RWPE2 (cell line): Measurements from ENCODE around the gene LPIN3.
A peak's percentile ranks its signal among the peaks of the same experiment; 100 is the strongest.

ENCODE experiments used
- ATAC-seq: fragments of 200-7000 bp; cut with Tn5 transposase; 3 replicates; pipeline ENCODE4 v1.9.1; 2021; ENCODE audit warnings: low read depth
- DNase-seq: peaks from one replicate; pipeline ENCODE4 v3.0.0-alpha.2; 2020; ENCODE audit warnings: low spot score
- H3K27ac ChIP-seq: fragments of 450-650 bp; 2 replicates; pipeline ENCODE4 v1.5.1; 2017; ENCODE audit warnings: mild to moderate bottlenecking; ENCODE audit not compliant: poor library complexity, severe bottlenecking
- H3K27me3 ChIP-seq: fragments of 250-450 bp; sonication (Bioruptor Pico); 2 replicates; pipeline ENCODE4 v1.5.1; 2021; ENCODE audit warnings: mild to moderate bottlenecking, moderate library complexity; ENCODE audit not compliant: insufficient read depth, poor library complexity, severe bottlenecking
- H3K36me3 ChIP-seq: fragments of 250-450 bp; sonication (Bioruptor Pico); 2 replicates; pipeline ENCODE4 v1.5.1; 2020; ENCODE audit warnings: low read depth, mild to moderate bottlenecking, moderate library complexity
- H3K4me1 ChIP-seq: fragments of 250-450 bp; sonication (Bioruptor Pico); 2 replicates; pipeline ENCODE4 v1.5.1; 2021; ENCODE audit warnings: mild to moderate bottlenecking, moderate library complexity; ENCODE audit not compliant: insufficient read depth, poor library complexity, severe bottlenecking
- H3K4me3 ChIP-seq: fragments of 250-450 bp; sonication (Bioruptor Pico); 2 replicates; pipeline ENCODE4 v1.5.1; 2021; ENCODE audit warnings: mild to moderate bottlenecking, moderate library complexity; ENCODE audit not compliant: severe bottlenecking
- H3K9me3 ChIP-seq: fragments of 250-450 bp; sonication (Bioruptor Pico); 2 replicates; pipeline ENCODE4 v1.5.1; 2021; ENCODE audit warnings: mild to moderate bottlenecking, moderate library complexity; ENCODE audit not compliant: severe bottlenecking
- TF ChIP-seq, protein P1 (sequence below): fragments of 450-650 bp; IDR thresholded peaks from one replicate; pipeline ENCODE4 v1.5.1; 2017; ENCODE audit warnings: mild to moderate bottlenecking, moderate library complexity; ENCODE audit not compliant: poor library complexity, severe bottlenecking

Gene LPIN3

DNA sequence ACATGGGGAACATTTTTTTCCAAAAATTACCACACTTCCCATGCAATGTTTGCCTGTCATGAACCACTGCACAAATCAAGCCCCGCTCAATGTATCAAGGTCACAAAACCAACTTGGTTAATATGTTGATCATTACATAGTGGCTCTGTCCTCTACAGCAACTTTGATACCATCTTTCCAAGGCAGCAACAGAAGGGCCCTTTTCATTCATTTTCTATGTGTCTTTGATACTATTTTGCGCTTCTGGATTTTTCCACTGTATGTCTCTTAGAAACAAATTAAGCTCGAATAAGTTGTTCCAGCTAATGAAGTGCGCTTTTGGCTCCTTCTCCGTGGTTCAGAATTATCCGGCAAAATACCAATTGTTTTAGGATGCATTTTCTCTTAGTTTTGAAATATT is 24.6 kb upstream of the LPIN3 start:
- H3K4me1 ChIP-seq, result peaks cover 22% of the 10 kb centered on the region
- DNase-seq, result no peak
- H3K4me3 ChIP-seq, result peak overlapping the region; percentile 79
- ATAC-seq, result no peak
- H3K9me3 ChIP-seq, result no peaks in the 10 kb centered on the region
- peaks cover 13% of the 10 kb centered on the region; the same call in 1 of the 2 replicates for H3K36me3 ChIP-seq
- no peaks in the 10 kb centered on the region for H3K27me3 ChIP-seq
- peak overlapping the region; percentile 94 for H3K27ac ChIP-seq
- TF ChIP-seq, protein P1, sequence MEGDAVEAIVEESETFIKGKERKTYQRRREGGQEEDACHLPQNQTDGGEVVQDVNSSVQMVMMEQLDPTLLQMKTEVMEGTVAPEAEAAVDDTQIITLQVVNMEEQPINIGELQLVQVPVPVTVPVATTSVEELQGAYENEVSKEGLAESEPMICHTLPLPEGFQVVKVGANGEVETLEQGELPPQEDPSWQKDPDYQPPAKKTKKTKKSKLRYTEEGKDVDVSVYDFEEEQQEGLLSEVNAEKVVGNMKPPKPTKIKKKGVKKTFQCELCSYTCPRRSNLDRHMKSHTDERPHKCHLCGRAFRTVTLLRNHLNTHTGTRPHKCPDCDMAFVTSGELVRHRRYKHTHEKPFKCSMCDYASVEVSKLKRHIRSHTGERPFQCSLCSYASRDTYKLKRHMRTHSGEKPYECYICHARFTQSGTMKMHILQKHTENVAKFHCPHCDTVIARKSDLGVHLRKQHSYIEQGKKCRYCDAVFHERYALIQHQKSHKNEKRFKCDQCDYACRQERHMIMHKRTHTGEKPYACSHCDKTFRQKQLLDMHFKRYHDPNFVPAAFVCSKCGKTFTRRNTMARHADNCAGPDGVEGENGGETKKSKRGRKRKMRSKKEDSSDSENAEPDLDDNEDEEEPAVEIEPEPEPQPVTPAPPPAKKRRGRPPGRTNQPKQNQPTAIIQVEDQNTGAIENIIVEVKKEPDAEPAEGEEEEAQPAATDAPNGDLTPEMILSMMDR, result no peak

DNA sequence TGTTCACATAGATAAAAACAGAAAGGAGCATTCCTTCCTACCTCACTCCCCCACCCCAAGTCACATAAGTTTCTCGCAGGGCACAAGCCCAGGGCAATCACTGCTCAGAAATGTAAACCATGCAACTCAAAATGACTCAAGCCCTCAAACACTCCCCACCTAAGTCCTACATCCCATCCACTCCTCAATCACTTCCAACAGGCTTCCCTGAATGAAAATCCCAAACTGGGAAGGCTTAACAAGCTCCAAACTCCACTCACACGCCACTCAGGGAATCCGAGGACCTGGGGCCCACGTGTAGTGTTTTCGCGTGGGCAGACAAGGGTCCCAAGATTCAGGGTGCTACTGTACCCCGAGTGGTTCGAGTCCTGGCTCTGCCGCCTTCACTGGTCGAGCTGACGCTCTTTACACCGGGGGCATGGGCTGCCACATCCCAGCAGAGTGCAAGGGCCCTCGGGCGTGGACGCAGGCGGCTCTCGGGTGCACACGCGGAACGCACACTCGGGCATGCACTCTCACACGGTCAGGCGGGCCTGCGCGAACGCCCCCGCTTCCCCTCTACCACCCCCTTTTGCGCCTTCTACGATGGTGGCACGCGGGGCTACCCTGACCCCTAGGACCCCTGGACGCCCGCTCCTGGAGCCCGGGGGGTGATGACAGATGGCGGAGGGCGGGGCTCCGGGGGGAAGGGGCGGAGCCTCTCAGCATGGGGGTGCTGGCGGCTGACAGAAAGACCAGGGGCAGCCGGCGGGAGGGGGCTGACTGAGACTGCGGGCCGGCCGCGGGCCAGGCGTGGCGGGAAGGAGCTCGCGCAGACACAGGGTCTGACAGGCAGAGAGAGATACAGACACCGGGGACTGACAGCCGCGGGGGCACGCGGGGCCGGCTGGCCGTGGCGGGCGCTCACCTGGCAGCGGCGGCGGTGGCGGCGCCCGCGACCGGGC is 23.7 kb upstream of the LPIN3 start:
- TF ChIP-seq, protein P1, result no peak
- peak; percentile 74 for ATAC-seq
- Histone ChIP-seq H3K4me3 (peak overlapping the region; percentile 79), H3K4me1 (peaks cover 28% of the 10 kb centered on the region), H3K27ac (peak overlapping the region; percentile 94), H3K9me3 (no peaks in the 10 kb centered on the region), H3K36me3 (peaks cover 5% of the 10 kb centered on the region; the same call in 1 of the 2 replicates), H3K27me3 (no peaks in the 10 kb centered on the region)
- peak; percentile 94 for DNase-seq

DNA sequence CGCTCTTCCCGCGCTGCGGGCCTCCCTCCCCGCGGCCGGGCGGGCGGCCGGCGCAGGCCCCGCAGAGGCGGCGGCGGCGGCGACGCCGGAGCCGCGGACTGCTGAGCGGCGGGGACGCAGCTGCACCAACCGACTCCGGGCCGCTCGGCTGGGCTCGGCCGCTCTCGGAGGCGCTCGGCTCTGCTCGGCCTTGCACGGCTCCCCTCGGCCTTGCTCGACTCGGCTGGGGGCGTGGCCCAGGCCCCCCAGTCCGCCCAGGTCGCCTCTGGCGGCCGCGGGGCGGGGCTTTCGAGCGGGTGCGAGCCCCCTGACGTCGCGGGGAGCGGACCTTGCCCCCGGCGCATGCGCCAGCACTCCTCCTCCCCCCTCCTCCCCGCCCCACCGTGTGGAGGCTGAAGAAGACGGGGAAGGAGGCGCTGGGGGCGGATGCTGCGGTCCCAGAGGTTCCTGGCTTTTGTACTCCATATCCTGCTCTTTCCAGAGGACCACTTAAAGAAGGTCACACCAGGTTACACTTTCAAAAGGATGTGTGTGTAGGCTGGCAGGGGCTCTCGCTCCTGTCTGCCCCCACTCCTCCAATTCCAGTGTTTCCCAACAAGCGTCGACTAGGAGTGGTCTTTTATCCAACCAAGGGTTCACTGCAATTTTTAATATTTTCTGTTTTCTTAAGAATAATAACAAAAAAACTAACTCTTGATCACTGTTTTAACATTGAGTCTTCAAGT is 22.9 kb upstream of the LPIN3 start, which contains the start of gene ZHX3:
TSS of gene ZHX3 (minus strand) at position 186 of the 725 bp plus-strand sequence. CDS start 112,815 bp downstream, outside the sequence.
- peak within 1 kb of the TSS; percentile 79 for H3K4me3 ChIP-seq
- H3K36me3 ChIP-seq, result no peaks in the 10 kb centered on the region; the same call in 1 of the 2 replicates
- ATAC-seq (peak; percentile 90), DNase-seq (peak; percentile 100)
- peaks cover 34% of the 10 kb centered on the region for H3K4me1 ChIP-seq
- TF ChIP-seq, protein P1, result no peak
- H3K9me3 ChIP-seq, result no peaks in the 10 kb centered on the region
- peak within 1 kb of the TSS; percentile 94 for H3K27ac ChIP-seq
- no peaks in the 10 kb centered on the region for H3K27me3 ChIP-seq

DNA sequence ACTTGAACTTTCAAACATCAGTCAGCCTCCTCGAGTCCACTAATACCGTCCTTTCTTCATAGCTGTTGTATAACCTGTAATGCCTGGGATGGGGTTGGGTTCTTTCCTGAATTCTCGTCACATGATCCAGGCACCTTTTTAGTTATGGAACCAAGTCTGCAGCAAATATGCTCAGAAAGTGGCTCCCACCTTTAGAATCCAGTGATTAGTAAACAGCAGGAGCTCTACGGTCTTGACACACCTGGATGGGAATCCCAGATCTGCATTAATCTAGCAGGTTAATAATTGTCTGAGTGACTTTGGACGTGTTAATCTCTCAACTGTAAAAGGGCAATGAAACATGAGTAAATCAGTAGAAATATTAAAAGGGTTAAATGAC is 22.4 kb upstream of the LPIN3 start:
- Histone ChIP-seq H3K9me3 (no peaks in the 10 kb centered on the region), H3K4me1 (peaks cover 34% of the 10 kb centered on the region), H3K36me3 (no peaks in the 10 kb centered on the region), H3K27ac (peak overlapping the region; percentile 94), H3K4me3 (peak overlapping the region; percentile 79), H3K27me3 (no peaks in the 10 kb centered on the region)
- ATAC-seq (no peak), DNase-seq (no peak)
- TF ChIP-seq, protein P1, result no peak
